Vagina (tissue), 2 donors: Measurements from ENCODE around the gene F8.
"Not testable (repeated sequence)": the region's sequence is repeated elsewhere in the genome, so short reads cannot be mapped to it uniquely, and the experiment has no call there.

Source experiments
- CTCF ChIP-seq, 3 experiments: fragments of 450-650 bp in 2 of 3; fragments of 200-600 bp in 1 of 3; sonication (generic) in 1 of 3; IDR thresholded peaks; one replicate each; pipeline ENCODE4 v1.5.1; 2017 to 2019; ENCODE audit warnings: antibody characterized with exemption in 3 of 3, mild to moderate bottlenecking in 2 of 3, moderate library complexity in 2 of 3
- POLR2A ChIP-seq, 2 donors: fragments of 450-650 bp; IDR thresholded peaks; one replicate each; pipeline ENCODE4 v1.6.1; 2017; ENCODE audit warnings: antibody characterized with exemption in 2 of 2, mild to moderate bottlenecking in 2 of 2, moderate library complexity in 2 of 2
- POLR2AphosphoS5 ChIP-seq, 2 donors: sonication (generic); formaldehyde crosslinking; IDR thresholded peaks; one replicate each; pipeline ENCODE4 v1.9.0; 2017; ENCODE audit warnings: antibody characterized with exemption in 2 of 2, mild to moderate bottlenecking in 2 of 2, low read depth in 1 of 2; ENCODE audit not compliant: insufficient read depth in 1 of 2

- not testable (repeated sequence) for TF ChIP-seq CTCF (IDR thresholded peaks at IDR 0.05); POLR2A (IDR thresholded peaks at IDR 0.05); POLR2AphosphoS5 (IDR thresholded peaks at IDR 0.05; ENCODE audit: insufficient read depth in 1 of 2, low read depth in 1 of 2)
Measured at GRCh38 chrX:155006379-155006778, 16.1 kb downstream of the F8 start.
